Right atrium auricular region (tissue), 2 donors: ENCODE results near the gene RBM12. TPM values are rescaled to one million over a fixed set of nuclear protein-coding genes. Genes with fewer than 3 reads are reported as not detected.
A peak's percentile ranks its signal among the peaks of the same experiment; 100 is the strongest.

Experiments
- DNase-seq: peaks from one replicate; pipeline ENCODE4 v3.0.0-alpha.2; 2019; ENCODE audit warnings: low spot score
- H3K27ac ChIP-seq, 2 donors: fragments of 200-600 bp; sonication (generic); 1 replicate in 1 of 2; 2 replicates in 1 of 2; pipeline ENCODE4 v1.5.1; 2016 to 2019
- H3K27me3 ChIP-seq, 2 donors: fragments of 200-600 bp; sonication (generic); one replicate each; pipeline versions ENCODE4 v1.5.1 to v1.6.0; 2017 to 2019
- H3K36me3 ChIP-seq: fragments of 200-600 bp; sonication (generic); one replicate; pipeline ENCODE4 v1.5.1; 2016
- H3K4me1 ChIP-seq, 2 donors: fragments of 200-600 bp; sonication (generic); one replicate each; pipeline versions ENCODE4 v1.5.1 to v1.6.0; 2017 to 2019
- H3K4me3 ChIP-seq, 2 donors: fragments of 200-600 bp; sonication (generic); 1 replicate in 1 of 2; 2 replicates in 1 of 2; pipeline ENCODE4 v1.5.1; 2017 to 2019; ENCODE audit warnings: mild to moderate bottlenecking in 1 of 2, moderate library complexity in 1 of 2
- H3K9me3 ChIP-seq, 2 donors: fragments of 200-600 bp; sonication (generic); one replicate each; pipeline ENCODE4 v1.5.1; 2019
- CTCF ChIP-seq, 2 donors: fragments of 200-600 bp; sonication (generic); IDR thresholded peaks; one replicate each; pipeline ENCODE4 v1.5.1; 2019; ENCODE audit warnings: antibody characterized with exemption in 2 of 2
- total RNA-seq, 2 donors: library from RNA; depleted of rRNA; stranded (reverse); fragments of >200 nt; gene quantifications; one replicate each; pipeline ENCODE4 v1.1.0, GENCODE V29; 2016

Gene RBM12
- total RNA-seq, 2 donors from 2014 or later = 18.4 to 20.9 TPM

GRCh38 chr20:35625584-35626385 is 38.9 kb downstream of the RBM12 start:
- no peak for TF ChIP-seq CTCF (IDR thresholded peaks at IDR 0.05)
- Histone ChIP-seq H3K27ac (no peak overlapping the region), H3K9me3 (no peaks in the 10 kb centered on the region), H3K27me3 (no peaks in the 10 kb centered on the region), H3K4me3 (no peak overlapping the region), H3K36me3 (peaks cover 57% of the 10 kb centered on the region), H3K4me1 (no peaks in the 10 kb centered on the region)
- DNase-seq = no peak

DNA sequence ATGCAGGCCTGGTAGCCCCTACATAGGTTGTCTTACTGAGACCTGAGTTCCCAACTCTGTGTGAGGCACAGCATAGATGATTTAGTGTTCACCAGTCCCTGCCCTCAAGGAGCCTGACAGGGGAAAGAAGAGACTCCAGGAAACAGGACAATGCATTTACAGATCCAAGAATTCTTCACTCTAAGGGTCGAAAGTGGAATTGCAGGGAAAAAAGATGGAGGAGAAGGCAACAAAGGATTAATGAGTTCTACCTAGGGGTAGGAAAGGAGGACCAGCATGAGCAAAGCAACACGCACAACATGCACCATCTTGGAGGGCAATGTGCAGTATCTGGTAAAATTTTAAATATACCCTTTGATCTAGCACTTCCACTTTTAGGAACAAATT is 43.1 kb downstream of the RBM12 start:
- Histone ChIP-seq H3K36me3 (peaks cover 18% of the 10 kb centered on the region), H3K4me3 (no peak overlapping the region), H3K27ac (no peak overlapping the region), H3K4me1 (peaks cover 0 to 29% of the 10 kb centered on the region in 2 donors), H3K9me3 (no peaks in the 10 kb centered on the region), H3K27me3 (no peaks in the 10 kb centered on the region)
- DNase-seq = no peak
- TF ChIP-seq CTCF (IDR thresholded peaks at IDR 0.05) = no peak

- H3K27ac ChIP-seq = no peak overlapping the region
- DNase-seq = no peak
- no peaks in the 10 kb centered on the region for H3K27me3 ChIP-seq
- H3K4me3 ChIP-seq = no peak overlapping the region
- H3K4me1 ChIP-seq = peaks cover 0 to 29% of the 10 kb centered on the region in 2 donors
- no peaks in the 10 kb centered on the region for H3K9me3 ChIP-seq
- TF ChIP-seq CTCF (IDR thresholded peaks at IDR 0.05) = no peak
- peaks cover 13% of the 10 kb centered on the region for H3K36me3 ChIP-seq
Observed at GRCh38 chr20:35620818-35621559, 43.7 kb downstream of the RBM12 start.

- Histone ChIP-seq H3K36me3 (no peaks in the 10 kb centered on the region), H3K9me3 (no peaks in the 10 kb centered on the region), H3K4me1 (peaks cover 0 to 36% of the 10 kb centered on the region in 2 donors), H3K27me3 (no peaks in the 10 kb centered on the region), H3K4me3 (peak overlapping the region; percentile 41 to 69), H3K27ac (peak overlapping the region; percentile 23 to 94)
- peak; percentile 79 for DNase-seq
- peak in 1 of 2 donors; percentile 50 for TF ChIP-seq CTCF (IDR thresholded peaks at IDR 0.05)
Observed at GRCh38 chr20:35619196-35620095, 45.3 kb downstream of the RBM12 start.

DNA sequence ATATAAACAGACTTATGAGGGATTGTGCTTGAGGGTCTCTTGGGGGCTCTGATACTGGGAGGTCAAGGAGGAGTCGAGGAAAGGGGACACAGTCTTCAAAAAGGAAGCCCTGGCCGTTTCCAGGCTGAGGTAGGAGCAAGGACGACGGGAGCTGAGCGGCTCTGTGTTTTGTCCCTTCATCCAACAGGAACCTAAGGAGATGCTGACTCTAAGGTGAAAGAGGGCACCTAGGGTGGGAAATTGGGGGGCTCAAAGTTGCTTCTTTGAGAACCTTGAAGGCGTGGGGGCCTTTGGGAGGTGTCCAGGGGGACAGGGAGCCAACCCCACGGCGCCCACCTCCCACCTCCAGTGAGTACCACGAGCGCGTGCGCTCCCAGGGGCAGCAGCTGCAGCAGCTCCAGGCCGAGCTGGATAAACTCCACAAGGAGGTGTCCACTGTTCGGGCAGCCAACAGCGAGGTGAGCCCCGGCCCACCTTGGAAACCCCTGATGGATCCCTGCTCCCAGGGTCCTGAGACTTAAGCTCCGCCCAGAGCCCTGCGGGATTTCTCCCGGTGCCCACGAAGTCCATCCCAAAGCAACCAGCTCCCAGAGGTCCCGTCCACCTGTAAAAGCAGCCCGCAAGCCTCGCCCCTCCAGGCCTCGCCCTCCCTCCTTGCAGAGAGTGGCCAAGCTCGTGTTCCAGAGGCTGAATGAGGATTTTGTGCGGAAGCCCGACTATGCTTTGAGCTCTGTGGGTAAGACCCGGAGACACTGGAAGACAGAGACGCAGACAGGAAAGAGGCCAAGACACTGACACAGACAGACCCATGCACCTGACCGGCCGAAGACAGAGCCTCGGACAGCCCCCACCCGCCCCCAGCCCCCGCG is 46.2 kb downstream of the RBM12 start:
- Histone ChIP-seq H3K27ac (peak overlapping the region; percentile 90 to 94), H3K9me3 (no peaks in the 10 kb centered on the region), H3K4me1 (peaks cover 0 to 36% of the 10 kb centered on the region in 2 donors), H3K27me3 (no peaks in the 10 kb centered on the region), H3K36me3 (no peaks in the 10 kb centered on the region), H3K4me3 (peak overlapping the region; percentile 41 to 69)
- DNase-seq = peak; percentile 67
- no peak for TF ChIP-seq CTCF (IDR thresholded peaks at IDR 0.05)
